EL (cell line): ENCODE results near the gene TSC22D2.

Source experiments
- DNase-seq: peaks from one replicate; pipeline ENCODE4 v3.0.0-alpha.2; 2016

Gene TSC22D2

DNA sequence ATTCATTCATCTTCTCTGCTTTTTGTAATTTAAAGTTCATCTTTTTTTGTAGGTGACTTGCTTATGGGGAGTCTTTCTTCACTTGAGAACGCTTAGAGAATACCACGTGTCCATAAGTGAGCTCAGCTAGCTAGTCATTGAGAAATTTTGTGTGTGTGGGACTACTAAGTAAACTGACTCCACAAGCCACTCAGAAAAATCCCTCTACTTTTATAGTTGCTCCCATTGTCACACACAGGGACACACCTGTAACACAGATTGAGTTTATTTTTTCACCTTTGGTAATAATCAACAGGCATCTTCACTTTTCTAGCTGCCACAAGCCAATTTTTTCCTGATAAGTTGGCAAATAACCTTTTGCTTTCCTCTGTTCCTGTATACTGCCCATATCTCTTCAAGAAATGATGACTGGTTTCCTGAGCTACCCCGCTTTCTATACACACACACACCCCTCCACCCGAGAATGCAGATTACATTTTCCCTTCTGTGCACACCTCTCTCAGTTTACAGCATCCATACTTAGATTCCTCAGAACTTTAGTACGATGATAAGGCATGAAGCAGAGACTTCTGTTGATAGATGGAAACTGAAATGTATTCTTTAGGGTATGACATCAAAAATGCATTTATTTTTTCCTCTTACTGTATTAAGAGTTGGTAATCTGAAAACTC is 4.6 kb downstream of the TSC22D2 start:
- peak; percentile 71 for DNase-seq

DNA sequence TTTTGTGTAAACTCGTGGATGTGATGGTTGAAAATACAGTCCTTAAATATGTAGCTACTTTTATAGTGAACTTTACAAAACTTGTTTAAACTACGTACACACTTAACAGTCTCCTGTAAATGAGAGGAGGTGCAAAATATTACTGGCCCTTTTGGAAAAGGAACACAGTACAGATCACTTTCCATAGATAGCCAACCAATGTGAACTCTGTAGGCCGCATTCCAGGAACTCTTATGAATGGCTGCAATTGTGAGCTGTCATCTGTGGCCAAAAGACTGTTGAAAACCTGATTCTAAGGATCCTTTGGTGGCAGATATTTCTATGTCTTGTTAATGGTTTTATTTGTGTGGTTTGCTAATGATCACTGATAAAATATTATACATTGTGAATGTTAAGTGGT is 6.2 kb downstream of the TSC22D2 start:
- peak; percentile 67 for DNase-seq

DNA sequence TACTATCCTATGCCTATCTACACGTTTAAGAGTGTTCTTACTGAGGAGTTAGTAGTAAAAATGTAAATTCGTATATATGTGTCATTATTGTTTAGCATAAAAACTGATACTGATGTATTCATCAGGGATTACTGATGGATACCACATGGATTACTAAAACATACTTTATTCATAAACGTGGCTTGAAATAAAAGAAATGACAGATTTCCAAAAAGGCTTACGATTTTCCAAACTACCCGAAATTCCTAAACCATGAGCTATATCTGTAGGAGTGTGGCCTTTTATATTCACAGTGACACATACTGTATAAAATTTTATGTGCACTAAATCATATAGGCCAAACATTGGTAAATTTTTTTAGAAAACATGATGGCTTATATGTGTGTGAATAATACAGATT is 6.9 kb downstream of the TSC22D2 start:
- peak; percentile 77 for DNase-seq

DNA sequence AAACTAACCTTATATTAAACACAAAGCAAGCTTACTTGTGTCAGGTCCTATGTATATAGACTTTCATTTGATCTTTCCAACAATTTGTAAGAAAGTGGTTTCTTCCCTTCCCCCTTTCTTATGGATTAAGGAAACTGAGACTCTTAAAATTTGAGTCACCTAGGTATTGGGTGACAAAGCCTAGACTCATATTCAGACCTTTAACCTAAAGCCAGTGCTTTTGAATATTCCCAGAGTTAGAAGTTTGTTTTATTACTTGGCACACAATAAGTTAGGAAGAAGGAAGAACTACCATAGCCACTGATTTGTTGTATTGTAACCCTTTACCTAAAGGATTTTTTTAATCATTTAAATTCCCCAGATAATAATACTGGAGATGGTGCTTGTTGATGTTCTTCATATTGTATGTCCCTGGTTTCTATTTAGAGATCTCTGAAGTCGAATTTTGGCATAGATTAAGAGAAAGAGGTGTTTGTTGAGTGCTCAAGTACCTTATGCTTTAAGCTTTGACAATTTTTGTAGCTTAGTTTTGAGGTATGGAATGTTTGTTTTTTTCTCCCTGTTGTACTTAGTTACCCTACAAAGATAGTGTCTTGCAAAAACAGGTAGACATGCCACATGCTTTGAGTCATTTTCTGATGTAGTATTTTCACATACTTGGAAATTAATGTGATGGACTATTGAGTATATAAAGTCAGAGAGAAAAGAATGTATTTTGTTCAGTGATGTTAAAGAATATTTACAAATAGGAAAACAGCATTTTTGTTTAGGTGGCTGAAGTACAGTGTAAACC is 11.2 kb downstream of the TSC22D2 start:
- no peak for DNase-seq

- DNase-seq = no peak
Observed at GRCh38 chr3:150419959-150420358, 11.9 kb downstream of the TSC22D2 start.

DNA sequence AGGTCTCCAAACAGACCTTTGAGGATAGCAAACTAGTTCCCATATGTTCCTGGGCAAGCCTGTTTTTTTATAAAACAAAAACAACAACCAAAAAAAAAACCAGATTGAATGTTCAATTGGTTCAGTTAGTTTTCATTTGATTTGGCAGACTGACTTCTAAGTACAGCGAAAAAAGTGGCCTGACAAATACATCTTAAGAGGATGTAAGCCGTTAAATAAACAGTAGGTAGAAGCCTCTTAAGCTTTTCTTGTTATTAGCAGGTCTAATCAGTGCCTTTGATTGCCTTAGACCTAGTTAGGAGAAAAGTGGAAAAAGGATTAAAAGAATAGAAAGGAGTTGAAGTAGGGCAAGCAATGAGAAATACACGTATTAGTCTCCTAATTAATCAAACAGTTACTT is 13.2 kb downstream of the TSC22D2 start:
- no peak for DNase-seq

- DNase-seq = peak; percentile 60
Observed at GRCh38 chr3:150421799-150422548, 13.9 kb downstream of the TSC22D2 start.

DNA sequence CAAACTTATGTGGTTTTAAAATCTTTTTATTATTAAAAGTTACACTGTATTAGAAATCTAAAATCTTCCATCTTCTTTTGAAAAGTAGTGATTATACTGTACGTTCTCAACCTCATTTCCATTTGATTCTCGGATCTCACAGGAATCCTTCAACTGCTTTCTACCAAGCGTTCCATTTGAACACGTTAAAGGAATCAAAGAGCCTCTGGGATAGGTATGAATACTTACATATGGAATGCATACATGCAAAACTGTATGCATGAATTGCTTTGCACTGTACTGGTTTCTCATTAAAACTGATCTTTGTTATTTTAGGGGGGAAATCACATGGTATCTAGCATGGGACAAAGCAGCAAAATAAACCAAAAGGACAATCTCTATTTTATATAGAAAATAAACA is 14.8 kb downstream of the TSC22D2 start:
- no peak for DNase-seq

DNA sequence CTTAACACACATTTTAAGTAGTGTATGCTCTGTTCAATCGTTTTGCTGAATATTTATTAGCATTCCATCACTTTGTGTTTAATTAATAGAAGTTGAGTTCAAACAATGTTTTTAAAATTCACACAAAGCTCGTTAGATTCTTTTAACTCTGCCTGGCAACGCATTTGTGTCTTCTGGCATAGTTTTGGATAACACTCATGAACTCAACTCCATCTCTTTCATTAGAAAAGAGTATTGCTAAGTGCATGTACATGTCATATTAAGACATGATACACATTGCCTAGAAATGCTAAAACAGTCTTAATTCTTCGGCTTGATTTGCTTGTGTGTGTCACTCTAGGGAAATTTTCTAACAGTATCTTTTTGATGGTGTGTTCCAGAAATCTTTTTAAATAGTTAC is 15.7 kb downstream of the TSC22D2 start:
- no peak for DNase-seq

GRCh38 chr3:150426292-150426691 is 18.2 kb downstream of the TSC22D2 start:
- DNase-seq = no peak

- no peak for DNase-seq
Observed at GRCh38 chr3:150428562-150428961, 20.5 kb downstream of the TSC22D2 start.

GRCh38 chr3:150429767-150430671 is 21.9 kb downstream of the TSC22D2 start:
- DNase-seq = no peak

DNA sequence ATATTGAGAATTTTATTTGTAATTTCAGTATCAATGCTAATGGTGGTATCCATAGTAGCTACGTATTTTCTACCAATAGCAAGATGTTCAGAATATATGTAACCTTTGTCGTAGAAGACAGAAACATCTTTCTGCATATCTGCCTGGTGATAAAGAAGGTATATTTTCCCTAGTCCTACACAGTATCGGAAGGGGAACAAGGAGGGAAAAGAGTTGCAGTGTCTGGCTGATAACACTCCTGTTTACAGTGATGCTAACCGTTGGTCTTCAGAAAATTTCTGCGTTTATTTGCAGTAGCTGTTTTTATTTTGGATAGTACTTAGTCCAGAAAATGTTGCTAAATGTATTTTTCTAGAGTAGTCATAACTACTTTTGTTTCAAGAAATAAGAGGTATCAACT is 25.2 kb downstream of the TSC22D2 start:
- DNase-seq = no peak

DNA sequence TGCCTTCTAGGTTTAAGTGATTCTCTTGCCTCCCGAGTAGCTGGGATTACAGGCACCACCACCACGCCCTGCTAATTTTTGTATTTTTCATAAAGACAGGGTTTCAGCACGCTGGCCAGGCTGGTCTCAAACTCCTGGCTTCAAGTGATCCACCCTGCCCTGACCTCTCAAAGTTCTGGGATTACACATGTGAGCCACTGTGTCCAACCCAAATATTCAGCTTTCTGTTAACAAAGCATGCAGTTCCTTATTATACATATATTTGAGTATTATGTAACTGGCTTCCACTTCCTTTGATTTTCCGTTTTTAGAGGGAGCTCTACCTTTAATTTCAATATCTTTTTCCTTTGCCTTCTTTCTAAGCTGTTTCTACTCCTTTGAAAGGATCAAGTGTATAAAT is 26.1 kb downstream of the TSC22D2 start:
- DNase-seq = no peak

DNA sequence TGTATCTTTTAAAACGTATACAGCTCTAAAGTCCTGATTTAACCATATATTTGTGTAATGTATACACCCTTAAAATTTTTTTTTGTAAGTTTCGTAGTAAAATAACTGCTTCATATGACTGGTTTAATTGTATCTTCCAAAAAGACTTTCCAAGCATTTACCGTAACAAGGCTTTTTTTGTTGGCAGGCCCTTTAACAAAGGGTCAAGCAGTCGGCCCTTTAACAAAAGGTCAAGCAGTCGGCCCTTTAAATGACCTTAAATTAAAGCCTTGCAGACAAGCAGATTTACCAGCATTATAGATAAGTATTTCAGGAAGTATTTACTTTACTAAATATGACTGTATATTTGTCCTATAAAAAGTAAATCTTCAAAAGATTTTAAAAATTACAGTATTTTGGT is 28.1 kb downstream of the TSC22D2 start:
- DNase-seq = no peak

DNA sequence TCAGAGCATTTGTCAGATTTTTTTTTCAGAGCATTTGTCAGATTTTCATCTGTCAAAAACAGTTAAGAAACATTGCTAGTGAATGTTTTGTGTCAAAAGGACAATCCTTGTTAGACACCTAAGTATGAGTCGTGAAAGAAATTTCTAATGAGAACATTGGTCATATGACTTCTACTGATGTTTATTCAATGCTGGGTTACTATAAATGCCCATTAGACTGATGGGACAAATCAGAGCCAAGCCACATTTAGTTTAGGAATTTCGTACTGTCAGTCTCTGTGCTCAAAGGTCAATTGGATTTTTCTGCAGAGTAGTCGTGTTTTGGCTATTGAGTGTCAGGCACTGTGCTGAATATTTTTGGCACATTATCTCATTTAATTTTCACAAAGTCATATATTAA is 31.6 kb downstream of the TSC22D2 start:
- peak; percentile 65 for DNase-seq

DNA sequence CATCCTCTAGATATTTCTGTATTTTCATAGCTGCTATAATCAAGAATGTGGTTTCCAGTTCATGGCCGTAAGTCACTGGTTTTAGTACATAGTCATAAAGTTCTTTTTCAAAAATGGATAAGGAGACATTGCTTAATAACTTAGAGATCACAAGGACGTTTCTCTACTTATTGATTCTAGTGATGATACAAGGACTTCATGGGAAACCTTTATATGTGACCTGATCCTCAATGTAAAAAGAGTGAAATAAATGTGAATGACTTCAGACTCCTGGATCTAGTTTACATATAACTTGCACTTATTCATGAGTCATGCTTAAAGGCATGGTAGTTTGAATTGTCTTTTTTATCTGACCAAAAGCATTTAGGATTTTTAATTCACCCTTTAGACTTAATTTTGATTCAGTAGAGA is 35.2 kb downstream of the TSC22D2 start:
- peak; percentile 53 for DNase-seq

DNA sequence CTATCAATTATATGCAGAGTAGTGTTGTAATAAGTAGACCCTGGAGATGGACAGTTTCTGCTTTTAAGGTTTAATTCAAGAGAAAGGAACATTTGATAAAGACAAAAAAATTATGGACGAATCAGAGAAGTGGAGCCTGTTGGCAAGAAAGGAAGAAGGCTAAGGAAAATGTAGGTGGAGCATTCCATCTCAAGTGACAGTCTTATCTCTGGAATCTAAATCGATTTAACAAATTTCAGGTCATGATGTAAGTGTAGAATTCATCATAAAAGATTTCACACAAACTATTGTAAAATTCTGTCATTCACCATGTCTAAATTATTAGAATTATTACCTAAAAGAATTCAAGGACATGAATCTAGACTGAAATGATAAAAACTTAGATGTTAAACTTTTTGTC is 36.3 kb downstream of the TSC22D2 start:
- no peak for DNase-seq

DNA sequence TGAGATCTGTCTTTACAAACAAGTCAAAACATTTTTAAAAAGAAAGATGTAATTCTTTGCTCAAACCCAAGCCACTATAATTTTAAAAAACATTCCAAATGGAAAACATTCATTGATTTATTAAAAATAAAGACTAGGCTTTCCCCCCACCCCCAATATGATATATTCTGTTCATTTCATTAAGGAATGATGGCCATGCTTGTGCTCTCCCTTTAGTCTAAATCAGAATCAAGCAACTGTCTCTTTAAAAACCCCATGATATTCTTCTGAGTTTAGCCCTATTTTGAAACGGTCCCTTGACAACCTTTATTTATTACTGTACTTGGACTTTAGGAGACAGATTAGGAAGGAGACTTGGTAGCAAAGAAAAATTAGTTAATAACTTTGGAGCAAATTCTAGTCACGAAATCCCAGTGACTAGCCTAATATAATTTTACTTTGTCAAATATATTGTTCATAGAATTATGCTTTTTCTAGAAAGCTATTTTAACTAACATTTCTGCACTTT is 38.4 kb downstream of the TSC22D2 start:
- no peak for DNase-seq

DNA sequence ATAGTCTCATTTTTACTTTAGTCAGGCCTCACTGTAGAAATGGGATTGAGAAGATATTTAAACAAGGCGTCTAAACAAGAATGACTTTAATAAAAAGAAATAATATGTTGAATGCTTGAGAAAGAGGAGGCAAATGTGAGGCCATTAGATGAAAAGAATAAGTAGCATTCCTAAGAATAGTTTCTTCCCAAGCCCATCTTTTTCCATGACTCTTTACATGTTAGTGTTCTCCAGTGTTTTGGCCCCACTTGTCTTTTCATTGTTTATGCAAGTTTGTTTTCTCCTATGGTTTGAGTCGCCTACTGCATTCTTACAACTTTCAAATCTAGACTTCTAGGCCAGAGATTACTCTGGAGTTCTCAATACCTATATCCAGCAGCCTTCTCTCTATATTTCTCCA is 39.0 kb downstream of the TSC22D2 start:
- DNase-seq = no peak

GRCh38 chr3:150447631-150448465 is 39.8 kb downstream of the TSC22D2 start:
- DNase-seq = peak; percentile 57
